Body of pancreas (tissue), 4 donors: ENCODE measurements around the gene P2RY6. TPM values are rescaled to one million over a fixed set of nuclear protein-coding genes. Genes with fewer than 3 reads are reported as not detected.
"Not testable (repeated sequence)": the region's sequence is repeated elsewhere in the genome, so short reads cannot be mapped to it uniquely, and the experiment has no call there.

ENCODE experiments used
- ATAC-seq: fragments of 150-250 bp; one replicate; pipeline ENCODE4 v1.9.1; 2016
- DNase-seq, 4 donors: peaks; one replicate each; pipeline ENCODE4 v3.0.0-alpha.2; 2019
- H3K27ac ChIP-seq, 4 donors: fragments of 200-600 bp; sonication (generic); 1 replicate in 3 of 4; 2 replicates in 1 of 4; pipeline versions ENCODE4 v1.5.1 to v1.6.1; 2016 to 2019; ENCODE audit warnings: mild to moderate bottlenecking in 1 of 4, mixed read lengths in 1 of 4, moderate library complexity in 1 of 4
- H3K27me3 ChIP-seq, 2 donors: fragments of 200-600 bp; sonication (generic); one replicate each; pipeline ENCODE4 v1.6.0; 2016; ENCODE audit warnings: mild to moderate bottlenecking in 1 of 2
- H3K36me3 ChIP-seq, 2 donors: fragments of 200-600 bp; sonication (generic); replicated peaks in 1 of 2; 2 replicates each; pipeline ENCODE4 v1.5.1; 2016; ENCODE audit warnings: low read depth in 2 of 2; ENCODE audit not compliant: insufficient read depth in 1 of 2
- H3K4me1 ChIP-seq: fragments of 200-600 bp; sonication (generic); one replicate; pipeline ENCODE4 v1.6.0; 2016
- H3K4me3 ChIP-seq, 2 donors: fragments of 200-600 bp; sonication (generic); 1 replicate in 1 of 2; 2 replicates in 1 of 2; pipeline ENCODE4 v1.5.1; 2016 to 2019
- H3K9me3 ChIP-seq, 3 donors: fragments of 200-600 bp; sonication (generic); 1 replicate in 2 of 3; 2 replicates in 1 of 3; pipeline ENCODE4 v1.5.1; 2016
- CTCF ChIP-seq, 7 experiments: fragments of 450-650 bp in 4 of 7; fragments of 200-600 bp in 3 of 7; sonication (generic) in 3 of 7; IDR thresholded peaks; one replicate each; pipeline ENCODE4 v1.5.1; 2016 to 2019; ENCODE audit warnings: antibody characterized with exemption in 7 of 7
- POLR2A ChIP-seq, 3 donors: fragments of 450-650 bp; IDR thresholded peaks; one replicate each; pipeline ENCODE4 v1.6.1; 2016; ENCODE audit warnings: antibody characterized with exemption in 3 of 3, mild to moderate bottlenecking in 2 of 3
- WGBS, 2 donors: methylation state at CpG; one replicate each; pipeline ENCODE4 v1.1.5; 2017; 5-methylcytosine and 5-hydroxymethylcytosine counted together
- intact Hi-C: fragments of 100-400 bp; cut with DNase I; formaldehyde crosslinking; loops from one replicate; pipeline ENCODE4 v1.15.1; 2023
- total RNA-seq, 2 donors: library from RNA; depleted of rRNA; stranded (reverse); fragments of >200 nt; gene quantifications; one replicate each; pipeline ENCODE4 v1.1.0, GENCODE V29; 2016

The P2RY6 gene
- total RNA-seq, 2 donors from 2014 or later, result not detected

DNA sequence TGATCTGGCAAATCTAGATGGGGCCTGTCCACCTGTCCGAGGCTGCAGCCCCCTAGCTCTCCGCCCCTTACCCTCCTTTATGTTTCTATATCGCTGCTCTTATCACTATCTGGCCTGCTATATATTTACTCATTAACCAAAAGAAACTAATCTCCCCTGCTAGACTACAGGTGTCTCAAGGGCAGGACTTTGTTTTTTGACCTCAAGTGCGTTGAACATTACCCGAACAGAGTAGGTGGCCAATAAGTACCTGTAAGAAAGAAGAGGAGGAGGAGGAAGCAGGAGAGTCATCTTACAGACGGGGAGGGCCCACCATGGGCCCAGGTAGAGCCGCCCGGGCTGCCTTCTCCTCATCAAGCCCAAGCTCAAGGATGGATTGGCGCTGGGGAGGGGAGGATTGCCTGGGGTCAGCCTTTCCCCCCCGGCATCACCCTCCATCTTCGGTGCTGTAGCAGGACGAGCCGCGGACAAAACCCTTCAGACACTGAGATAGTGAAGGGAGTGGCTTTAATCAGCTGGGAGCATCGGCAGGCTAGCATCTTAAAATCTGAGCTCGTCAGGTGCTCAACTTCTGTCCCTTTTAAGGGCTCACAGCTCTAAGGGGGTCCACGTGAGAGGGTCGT lies 1.2 kb upstream of the P2RY6 start:
- DNase-seq, result no peak
- H3K27ac ChIP-seq, result no peak overlapping the region

GRCh38 chr11:73271478-73271865 lies 666 bp upstream of the P2RY6 start:
- intact Hi-C loops, H3K27me3 ChIP-seq, H3K9me3 ChIP-seq, DNase-seq, H3K4me3 ChIP-seq, H3K27ac ChIP-seq, ATAC-seq, H3K4me1 ChIP-seq, H3K36me3 ChIP-seq: not testable (repeated sequence)
- 81 to 85% methylated on average over 10 of the region's 10 CpGs for WGBS, 2 donors

More for the DNA sequence above, 1.2 kb upstream of the P2RY6 start:
- H3K4me1 ChIP-seq, result no peaks in the 10 kb centered on the region
- no peaks in the 10 kb centered on the region for H3K36me3 ChIP-seq
- no peaks in the 10 kb centered on the region for H3K9me3 ChIP-seq
- no peak for TF ChIP-seq CTCF (IDR thresholded peaks at IDR 0.05)
- TF ChIP-seq POLR2A (IDR thresholded peaks at IDR 0.05), result no peak
- intact Hi-C loops, result no loop called here
- ATAC-seq, result no peak
- no peak overlapping the region for H3K4me3 ChIP-seq
- H3K27me3 ChIP-seq, result no peaks in the 10 kb centered on the region
- 69 to 74% methylated on average over 15 to 18 of the region's 18 CpGs for WGBS, 2 donors

- Histone ChIP-seq H3K27me3 (no peaks in the 10 kb centered on the region), H3K27ac (no peak overlapping the region), H3K4me3 (no peak overlapping the region), H3K4me1 (no peaks in the 10 kb centered on the region), H3K36me3 (no peaks in the 10 kb centered on the region), H3K9me3 (no peaks in the 10 kb centered on the region)
- intact Hi-C loops, result no loop called here
- no peak for DNase-seq
- 87 to 89% methylated on average over 7 of the region's 7 CpGs for WGBS, 2 donors
- TF ChIP-seq CTCF (IDR thresholded peaks at IDR 0.05), result no peak
- TF ChIP-seq POLR2A (IDR thresholded peaks at IDR 0.05), result no peak
- ATAC-seq, result no peak
These were observed 521 bp downstream of the P2RY6 start for GRCh38 chr11:73272680-73273038.

DNA sequence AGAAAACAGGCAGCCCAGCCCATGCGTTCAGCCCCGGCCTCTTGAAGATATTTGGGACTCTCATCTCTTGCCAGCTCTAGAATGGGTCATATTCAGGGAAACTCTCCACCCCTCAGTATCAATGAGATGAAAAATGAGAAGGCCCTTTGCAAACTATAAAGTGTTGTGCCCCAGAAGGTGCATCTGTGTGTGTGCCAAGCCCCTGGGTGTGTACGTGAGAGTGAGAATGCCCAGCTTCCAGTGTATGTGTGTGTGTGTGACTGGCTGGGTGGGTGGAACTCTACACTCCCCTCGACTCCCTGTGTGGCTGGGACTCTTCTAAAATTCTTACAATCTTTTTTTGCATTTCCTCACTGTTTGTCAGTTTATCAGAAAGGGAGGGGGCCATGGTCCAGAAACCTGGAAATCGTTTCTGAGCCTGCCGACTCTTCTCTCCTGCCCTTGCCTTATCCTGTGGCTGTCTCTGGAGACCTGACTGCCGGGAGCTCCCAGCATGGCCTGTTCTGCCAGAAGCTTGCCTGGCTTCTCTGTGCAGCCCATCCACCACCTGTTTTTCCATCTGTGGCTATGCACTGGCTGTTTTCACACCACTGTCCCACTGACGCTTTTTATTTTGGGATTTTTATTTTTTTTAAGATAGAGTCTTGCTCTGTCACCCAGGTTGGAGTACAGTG lies 1.2 kb downstream of the P2RY6 start:
- intact Hi-C loops, result no loop called here
- Histone ChIP-seq H3K27me3 (no peaks in the 10 kb centered on the region), H3K36me3 (no peaks in the 10 kb centered on the region), H3K27ac (no peak overlapping the region), H3K4me3 (no peak overlapping the region), H3K9me3 (no peaks in the 10 kb centered on the region), H3K4me1 (no peaks in the 10 kb centered on the region)
- WGBS, 2 donors, result 68 to 76% methylated on average over 8 of the region's 8 CpGs
- no peak for ATAC-seq
- TF ChIP-seq CTCF (IDR thresholded peaks at IDR 0.05), result no peak
- no peak for DNase-seq

DNA sequence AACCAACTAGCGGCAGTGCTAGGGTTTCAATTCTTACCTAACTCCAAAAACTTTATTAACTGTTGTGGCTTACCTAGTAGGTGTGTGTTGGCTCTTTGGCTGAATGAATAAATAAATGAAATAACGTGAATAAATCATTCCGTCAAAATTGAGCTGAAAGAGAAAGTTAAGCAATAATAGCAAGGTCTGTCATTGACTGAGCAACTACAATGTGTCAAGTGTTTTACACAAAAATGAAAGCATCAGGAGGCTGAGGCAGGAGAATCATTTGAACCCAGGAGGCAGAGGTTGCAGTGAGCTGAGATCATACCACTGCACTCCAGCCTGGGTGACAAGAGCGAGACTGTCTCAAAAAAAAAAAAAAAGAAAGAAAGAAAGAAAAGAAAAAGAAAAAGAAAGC lies 2.1 kb downstream of the P2RY6 start:
- H3K4me3 ChIP-seq, DNase-seq, H3K9me3 ChIP-seq, intact Hi-C loops, ATAC-seq, H3K36me3 ChIP-seq, H3K27ac ChIP-seq, H3K4me1 ChIP-seq, H3K27me3 ChIP-seq: not testable (repeated sequence)
- WGBS, 2 donors, result 82 to 84% methylated on average over 4 of the region's 4 CpGs
